Psoas muscle (tissue), 8 donors: ENCODE results near the gene CHCHD2. TPM values are rescaled to one million over a fixed set of nuclear protein-coding genes. Genes with fewer than 3 reads are reported as not detected.
"Not testable (repeated sequence)": the region's sequence is repeated elsewhere in the genome, so short reads cannot be mapped to it uniquely, and the experiment has no call there.

Experiments used
- ATAC-seq, 4 donors: fragments of 200-7000 bp; cut with Tn5 transposase; one replicate each; pipeline ENCODE4 v1.9.1; 2020; ENCODE audit warnings: moderate library complexity in 3 of 4, mild to moderate bottlenecking in 2 of 4
- DNase-seq, 2 donors: peaks; one replicate each; pipeline ENCODE4 v3.0.0-alpha.2; 2020
- H3K27ac ChIP-seq: fragments of 200-600 bp; one replicate; pipeline ENCODE4 v1.8.0; 2022
- H3K27me3 ChIP-seq, 3 donors: fragments of 200-600 bp in 1 of 3; one replicate each; pipeline versions ENCODE4 v1.6.1 to v1.8.0; 2013 to 2022; ENCODE audit warnings: low read length in 2 of 3, mild to moderate bottlenecking in 2 of 3, moderate library complexity in 1 of 3; ENCODE audit not compliant: insufficient read depth in 3 of 3
- H3K36me3 ChIP-seq, 2 donors: fragments of 200-600 bp in 1 of 2; one replicate each; pipeline versions ENCODE4 v1.6.1 to v1.8.0; 2013 to 2022; ENCODE audit warnings: low read depth in 1 of 2, mild to moderate bottlenecking in 1 of 2, moderate library complexity in 1 of 2; ENCODE audit not compliant: insufficient read depth in 1 of 2
- H3K4me1 ChIP-seq: fragments of 200-600 bp; one replicate; pipeline ENCODE4 v1.8.0; 2022
- H3K4me3 ChIP-seq: fragments of 200-600 bp; one replicate; pipeline ENCODE4 v1.8.0; 2022; ENCODE audit warnings: mild to moderate bottlenecking
- H3K9me3 ChIP-seq: fragments of 200-600 bp; one replicate; pipeline ENCODE4 v1.8.0; 2022
- CTCF ChIP-seq: fragments of 200-600 bp; IDR thresholded peaks from one replicate; pipeline ENCODE4 v1.8.0; 2022; ENCODE audit warnings: antibody characterized with exemption
- WGBS, 3 donors: extraction: QIAGEN DNeasy Blood & Tissue Kit; methylation state at CpG; one replicate each; pipeline versions ENCODE4 v1.1.6 to v1.1.7; 2013; 5-methylcytosine and 5-hydroxymethylcytosine counted together
- intact Hi-C, 2 donors: fragments of 100-400 bp; cut with DNase I; formaldehyde crosslinking; loops; one replicate each; pipeline versions ENCODE4 v1.11.0 to v1.14.2; 2022
- polyA plus RNA-seq, 3 donors: library from polyadenylated mRNA; stranded (reverse); fragments of 200-250 nt; gene quantifications; one replicate each; pipeline ENCODE4 v1.2.3, GENCODE V29; 2013
- total RNA-seq, 4 donors: library from RNA; stranded (reverse); fragmentation: NEBNext Ultra II Directional in 2 of 4; extraction: Animal tissue kit (Norgen Biotek cat#: 25700) in 2 of 4; gene quantifications; one replicate each; pipeline versions ENCODE4 v1.2.1 to v1.2.4, GENCODE V29; 2021 to 2023
- donor health status: healthy with polysubstance abuse.
- donor health status: DM: no; HTN: no; CAD: no; lungs with moderate emphysema.
- donor health status: Bipolar disorder and iron deficiency.
- donor health status: healthy.
- donor health status: DM: yes; HTN: yes; CAD: no.
- donor health status: DM: no; HTN: no; CAD: no.
- donor health status: DM: no; HTN: no; CAD: no.
- donor health status: DM: yes; HTN: yes; CAD: no.

The CHCHD2 gene
- total and polyA plus RNA-seq, 7 donors, result 475 to 948 (median 571) TPM

- no peaks in the 10 kb centered on the region for H3K9me3 ChIP-seq
- no peak for ATAC-seq
- H3K4me3 ChIP-seq, result no peak overlapping the region
- no peaks in the 10 kb centered on the region for H3K27me3 ChIP-seq
- H3K4me1 ChIP-seq, result peaks cover 11% of the 10 kb centered on the region
- 92 to 97% (median 96%) methylated on average over 1 of the region's 1 CpG for WGBS, 3 donors
- intact Hi-C loops, result no loop called here
- no peak overlapping the region for H3K27ac ChIP-seq
- no peak for DNase-seq
- H3K36me3 ChIP-seq, result peaks cover 8 to 20% of the 10 kb centered on the region in 2 donors
- no peak for TF ChIP-seq CTCF
Observed at GRCh38 chr7:56107954-56108258, 1.6 kb upstream of the CHCHD2 start.

DNA sequence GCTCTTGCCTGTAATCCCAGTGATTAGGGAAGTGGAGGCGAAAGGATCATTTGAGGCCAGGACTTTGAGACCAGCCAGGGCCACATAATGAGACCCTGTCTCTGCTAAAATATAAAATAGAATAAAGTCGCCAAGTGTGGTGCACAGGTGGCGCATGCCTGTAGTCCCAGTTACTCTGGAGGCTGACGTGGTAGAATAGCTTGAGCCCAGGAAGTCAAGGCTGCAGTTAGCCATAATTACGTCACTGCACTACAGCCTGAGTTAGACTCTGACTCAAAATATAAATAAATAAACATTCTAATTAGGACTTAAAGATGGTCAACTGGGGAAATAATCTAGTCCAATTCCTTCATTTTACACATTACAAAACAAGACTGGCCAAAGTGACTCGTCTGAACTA lies 768 bp downstream of the CHCHD2 start:
- TF ChIP-seq CTCF, result no peak
- peak overlapping the region; percentile 95 for H3K27ac ChIP-seq
- no peaks in the 10 kb centered on the region for H3K27me3 ChIP-seq
- DNase-seq, result no peak
- H3K4me1 ChIP-seq, result peaks cover 11% of the 10 kb centered on the region
- H3K36me3 ChIP-seq, result peaks cover 16 to 44% of the 10 kb centered on the region in 2 donors
- intact Hi-C loops, result no loop called here
- ATAC-seq, result peak; percentile 38 to 77 (median 58)
- H3K4me3 ChIP-seq, result peak overlapping the region; percentile 85
- WGBS, 3 donors, result 15 to 21% (median 18%) methylated on average over 6 of the region's 6 CpGs
- no peaks in the 10 kb centered on the region for H3K9me3 ChIP-seq

GRCh38 chr7:56104138-56104537 lies 2.1 kb downstream of the CHCHD2 start:
- H3K9me3 ChIP-seq, H3K27me3 ChIP-seq, H3K27ac ChIP-seq, intact Hi-C loops, ATAC-seq, DNase-seq, H3K4me3 ChIP-seq: not testable (repeated sequence)
- WGBS, 3 donors, result 75 to 80% (median 79%) methylated on average over 6 to 9 of the region's 9 CpGs
- H3K4me1 ChIP-seq, result peaks cover 11% of the 10 kb centered on the region
- peaks cover 26 to 58% of the 10 kb centered on the region in 2 donors for H3K36me3 ChIP-seq

- ATAC-seq, result no peak
- no peak overlapping the region for H3K27ac ChIP-seq
- H3K36me3 ChIP-seq, result peaks cover 27 to 64% of the 10 kb centered on the region in 2 donors
- H3K4me3 ChIP-seq, result no peak overlapping the region
- H3K9me3 ChIP-seq, result no peaks in the 10 kb centered on the region
- H3K4me1 ChIP-seq, result peaks cover 3% of the 10 kb centered on the region
- intact Hi-C loops, result no loop called here
- 90 to 96% (median 92%) methylated on average over 3 of the region's 3 CpGs for WGBS, 3 donors
- no peak for TF ChIP-seq CTCF
- no peak for DNase-seq
- H3K27me3 ChIP-seq, result no peaks in the 10 kb centered on the region
Observed at GRCh38 chr7:56099653-56100052, 6.6 kb downstream of the CHCHD2 start.

DNA sequence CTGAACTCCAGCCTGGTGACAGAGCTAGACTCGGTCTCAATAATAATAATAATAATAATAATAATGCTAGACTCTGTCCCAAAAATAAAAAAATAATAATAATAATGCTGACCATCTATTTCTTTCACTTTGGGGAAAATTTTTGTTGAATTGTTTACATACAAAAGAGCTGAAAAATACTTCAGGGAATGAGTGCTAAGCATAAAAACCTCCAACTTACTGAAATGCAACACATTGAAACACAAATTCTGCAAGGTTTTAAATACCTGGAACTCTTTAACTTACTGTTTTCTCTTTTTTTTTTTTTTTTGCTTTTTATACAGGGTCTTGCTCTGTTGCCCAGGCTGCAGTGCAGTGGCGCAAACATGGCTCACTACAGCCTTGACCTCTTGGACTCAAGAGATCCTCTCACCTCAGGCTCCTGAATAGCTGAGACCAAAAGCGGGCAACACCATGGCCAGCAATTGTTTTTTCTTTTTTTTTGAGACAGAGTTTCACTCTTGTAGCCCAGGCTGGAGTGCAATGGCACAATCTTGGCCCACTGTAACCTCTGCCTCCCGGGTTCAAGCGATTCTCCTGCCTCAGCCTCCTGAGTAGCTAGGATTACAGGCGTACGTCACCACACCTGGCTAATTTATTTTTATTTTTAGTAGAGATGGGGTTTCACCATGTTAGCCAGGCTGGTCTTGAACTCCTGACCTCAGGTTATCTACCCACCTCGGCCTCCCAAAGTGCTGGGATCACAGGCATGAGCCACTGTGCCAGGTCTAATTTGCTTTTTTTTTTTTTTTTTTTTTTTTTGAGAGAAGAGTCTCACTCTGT lies 7.9 kb downstream of the CHCHD2 start:
- H3K27ac ChIP-seq, result peak overlapping the region; percentile 54
- ATAC-seq, H3K4me1 ChIP-seq, H3K27me3 ChIP-seq, H3K9me3 ChIP-seq, intact Hi-C loops, DNase-seq, H3K4me3 ChIP-seq: not testable (repeated sequence)
- H3K36me3 ChIP-seq, result peaks cover 19 to 51% of the 10 kb centered on the region in 2 donors
- 63 to 80% (median 67%) methylated on average over 8 of the region's 8 CpGs for WGBS, 3 donors
